Omental fat pad (tissue), 4 donors: ENCODE data around the gene TNFRSF25. TPM values are rescaled to one million over a fixed set of nuclear protein-coding genes. Genes with fewer than 3 reads are reported as not detected.

ENCODE experiments used
- ATAC-seq: fragments of 150-250 bp; one replicate; pipeline ENCODE4 v1.9.1; 2016; ENCODE audit warnings: mild to moderate bottlenecking, moderate library complexity; ENCODE audit not compliant: low FRiP score
- DNase-seq: peaks from one replicate; pipeline ENCODE4 v3.0.0-alpha.2; 2019; ENCODE audit warnings: low spot score
- total RNA-seq, 4 donors: library from RNA; depleted of rRNA; stranded (reverse); fragments of >200 nt; gene quantifications; one replicate each; pipeline ENCODE4 v1.1.0, GENCODE V29; 2016
- TF ChIP-seq, protein P1 (sequence below), 3 donors: fragments of 450-650 bp; IDR thresholded peaks; one replicate each; pipeline ENCODE4 v1.5.1; 2016 to 2017; ENCODE audit warnings: antibody characterized with exemption in 3 of 3, mild to moderate bottlenecking in 3 of 3, moderate library complexity in 2 of 3

Gene TNFRSF25, protein sequence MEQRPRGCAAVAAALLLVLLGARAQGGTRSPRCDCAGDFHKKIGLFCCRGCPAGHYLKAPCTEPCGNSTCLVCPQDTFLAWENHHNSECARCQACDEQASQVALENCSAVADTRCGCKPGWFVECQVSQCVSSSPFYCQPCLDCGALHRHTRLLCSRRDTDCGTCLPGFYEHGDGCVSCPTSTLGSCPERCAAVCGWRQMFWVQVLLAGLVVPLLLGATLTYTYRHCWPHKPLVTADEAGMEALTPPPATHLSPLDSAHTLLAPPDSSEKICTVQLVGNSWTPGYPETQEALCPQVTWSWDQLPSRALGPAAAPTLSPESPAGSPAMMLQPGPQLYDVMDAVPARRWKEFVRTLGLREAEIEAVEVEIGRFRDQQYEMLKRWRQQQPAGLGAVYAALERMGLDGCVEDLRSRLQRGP
- 10 to 100 TPM in 1 of 4 donors, 1 to 10 TPM in 3; 4.4 to 25.5 (median 6.6) TPM for total RNA-seq

GRCh38 chr1:6466023-6466422, at the start of gene TNFRSF25:
TSS of gene TNFRSF25 (minus strand) at chr1:6466173. CDS start at chr1:6466107, 66 bp downstream.
- TF ChIP-seq, protein P1, sequence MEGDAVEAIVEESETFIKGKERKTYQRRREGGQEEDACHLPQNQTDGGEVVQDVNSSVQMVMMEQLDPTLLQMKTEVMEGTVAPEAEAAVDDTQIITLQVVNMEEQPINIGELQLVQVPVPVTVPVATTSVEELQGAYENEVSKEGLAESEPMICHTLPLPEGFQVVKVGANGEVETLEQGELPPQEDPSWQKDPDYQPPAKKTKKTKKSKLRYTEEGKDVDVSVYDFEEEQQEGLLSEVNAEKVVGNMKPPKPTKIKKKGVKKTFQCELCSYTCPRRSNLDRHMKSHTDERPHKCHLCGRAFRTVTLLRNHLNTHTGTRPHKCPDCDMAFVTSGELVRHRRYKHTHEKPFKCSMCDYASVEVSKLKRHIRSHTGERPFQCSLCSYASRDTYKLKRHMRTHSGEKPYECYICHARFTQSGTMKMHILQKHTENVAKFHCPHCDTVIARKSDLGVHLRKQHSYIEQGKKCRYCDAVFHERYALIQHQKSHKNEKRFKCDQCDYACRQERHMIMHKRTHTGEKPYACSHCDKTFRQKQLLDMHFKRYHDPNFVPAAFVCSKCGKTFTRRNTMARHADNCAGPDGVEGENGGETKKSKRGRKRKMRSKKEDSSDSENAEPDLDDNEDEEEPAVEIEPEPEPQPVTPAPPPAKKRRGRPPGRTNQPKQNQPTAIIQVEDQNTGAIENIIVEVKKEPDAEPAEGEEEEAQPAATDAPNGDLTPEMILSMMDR (IDR thresholded peaks at IDR 0.05): no peak
- DNase-seq (no peak), ATAC-seq (no peak)

- DNase-seq (no peak), ATAC-seq (no peak)
- TF ChIP-seq, protein P1 (IDR thresholded peaks at IDR 0.05): no peak
These were observed 49.8 kb upstream of the TNFRSF25 start for GRCh38 chr1:6515771-6516170.

DNA sequence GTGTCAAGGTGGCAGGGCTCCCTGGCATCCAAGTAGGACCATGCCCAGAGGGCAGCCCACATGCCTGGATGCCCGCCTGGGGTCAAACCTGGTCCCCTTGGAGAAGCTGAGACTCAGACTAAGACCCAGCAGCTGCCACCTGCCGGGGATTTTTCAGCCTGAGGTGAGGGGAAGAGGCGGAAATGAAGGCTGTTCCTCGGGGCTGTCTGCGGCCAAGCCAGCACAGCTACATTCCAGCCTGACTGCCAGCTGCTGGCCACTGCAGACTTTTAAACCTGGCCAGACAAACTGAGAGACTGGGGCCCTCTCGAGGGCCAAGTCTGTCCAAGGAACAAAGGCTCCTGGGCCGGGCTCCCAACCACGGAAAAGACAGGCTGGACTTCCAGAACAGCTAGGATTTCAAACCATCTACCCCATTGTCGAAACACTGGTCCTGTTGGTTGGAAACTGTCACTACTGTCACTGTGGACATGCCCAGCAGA, 47.4 kb upstream of the TNFRSF25 start:
- TF ChIP-seq, protein P1 (IDR thresholded peaks at IDR 0.05): no peak
- ATAC-seq: no peak
- no peak for DNase-seq

- TF ChIP-seq, protein P1 (IDR thresholded peaks at IDR 0.05): no peak
- no peak for DNase-seq
- no peak for ATAC-seq
These were observed 46.9 kb upstream of the TNFRSF25 start for GRCh38 chr1:6512908-6513280.

DNA sequence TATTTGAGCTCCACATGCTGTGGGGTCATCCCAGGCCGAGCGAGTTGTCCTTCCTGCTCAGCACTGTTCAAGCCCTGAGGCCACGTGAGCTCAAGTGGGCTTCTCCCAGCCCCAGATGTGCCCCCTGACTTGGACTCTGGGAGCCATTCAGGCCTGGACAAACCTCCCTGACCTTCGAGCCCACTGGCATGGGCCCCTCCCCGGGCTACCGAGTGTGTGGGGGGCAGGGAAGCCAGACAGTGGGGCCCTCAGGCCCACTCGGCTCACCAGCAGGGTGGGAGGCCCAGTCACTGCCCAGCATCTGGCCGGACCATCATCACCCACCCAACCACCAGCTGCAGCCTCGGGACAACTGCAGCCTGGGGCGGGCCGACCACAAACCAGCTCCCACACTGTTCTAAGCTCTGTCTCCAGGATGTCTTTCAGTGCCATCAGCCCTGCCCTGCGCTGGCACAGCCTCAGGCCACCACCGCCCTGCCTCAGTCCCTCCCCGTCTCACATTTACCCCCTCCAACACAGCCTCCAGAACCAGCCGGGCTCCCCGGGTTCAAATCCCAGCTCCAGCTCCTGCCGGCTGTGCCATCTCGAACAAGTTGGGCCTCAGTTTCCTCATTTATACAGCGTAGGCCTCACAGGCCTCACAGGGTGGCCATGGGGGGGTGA, 46.4 kb upstream of the TNFRSF25 start:
- TF ChIP-seq, protein P1 (IDR thresholded peaks at IDR 0.05): no peak
- DNase-seq (no peak), ATAC-seq (no peak)

DNA sequence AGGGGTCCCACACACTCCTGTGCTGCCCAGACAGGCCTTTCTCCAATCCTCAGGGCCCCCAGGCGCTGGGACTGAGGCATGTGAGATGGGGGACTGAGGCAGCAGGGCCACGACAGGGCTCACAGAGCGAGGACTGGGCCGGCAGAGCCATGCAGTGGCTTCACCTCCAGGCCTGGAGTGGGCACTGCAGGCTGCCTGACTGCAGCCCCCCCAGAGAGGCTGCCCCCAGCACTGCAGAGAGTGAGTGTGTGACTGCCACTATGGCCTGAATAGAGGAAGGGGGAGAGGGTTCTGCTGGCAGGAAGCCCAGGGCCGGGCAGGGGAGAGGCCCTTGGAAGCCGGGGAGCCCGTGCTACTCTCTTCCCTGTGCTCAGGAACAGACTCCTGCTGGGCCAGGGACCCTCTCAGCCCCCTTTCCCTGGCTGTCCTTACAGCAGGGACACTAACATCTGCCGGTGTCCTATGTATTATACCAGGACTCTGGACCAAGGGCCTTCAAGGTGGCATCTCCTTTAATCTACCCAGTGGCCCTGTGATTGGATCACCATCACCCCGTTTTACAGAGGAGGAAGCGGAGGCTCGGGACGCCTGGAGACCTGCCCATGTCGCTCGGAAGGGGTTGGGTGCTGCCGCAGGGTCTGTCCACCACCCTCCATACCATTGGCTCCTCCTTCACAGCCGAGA, 45.7 kb upstream of the TNFRSF25 start:
- TF ChIP-seq, protein P1 (IDR thresholded peaks at IDR 0.05): no peak
- DNase-seq: no peak
- no peak for ATAC-seq
